HAP-1 (cell line): ENCODE data around the gene PTHLH.
A peak's percentile ranks its signal among the peaks of the same experiment; 100 is the strongest.

ENCODE experiments used
- DNase-seq, 2 experiments: peaks; one replicate each; pipeline ENCODE4 v3.0.0-alpha.2; 2016 to 2020; ENCODE audit warnings: low spot score in 2 of 2
- H3K27me3 ChIP-seq: fragments of 250-450 bp; sonication (Bioruptor Pico); 2 replicates; pipeline ENCODE4 v1.5.1; 2020; ENCODE audit warnings: low read depth, mild to moderate bottlenecking, moderate library complexity
- H3K36me3 ChIP-seq: fragments of 250-450 bp; sonication (Bioruptor Pico); replicated peaks from 2 replicates; pipeline ENCODE4 v1.5.1; 2020; ENCODE audit warnings: mild to moderate bottlenecking
- H3K4me1 ChIP-seq: fragments of 250-450 bp; sonication (Bioruptor Pico); 2 replicates; pipeline ENCODE4 v1.5.1; 2020; ENCODE audit warnings: mild to moderate bottlenecking
- H3K4me3 ChIP-seq: fragments of 250-450 bp; sonication (Bioruptor Pico); 2 replicates; pipeline ENCODE4 v1.5.1; 2020; ENCODE audit warnings: mild to moderate bottlenecking, moderate library complexity
- H3K9me3 ChIP-seq: fragments of 250-450 bp; sonication (Bioruptor Pico); 2 replicates; pipeline ENCODE4 v1.5.1; 2020; ENCODE audit warnings: mild to moderate bottlenecking, moderate library complexity
- in situ Hi-C: fragments of 300-500 bp; cut with MboI; formaldehyde crosslinking; loops from 3 replicates; pipeline ENCODE4 v1.14.3; 2020; ENCODE audit warnings: low sequenced_read_pairs, inconsistent platforms, mixed read lengths

PTHLH gene

GRCh38 chr12:27969624-27970400 is 2.7 kb downstream of the PTHLH start:
- Histone ChIP-seq H3K9me3 (no peaks in the 10 kb centered on the region), H3K36me3 (no peaks in the 10 kb centered on the region), H3K4me1 (peaks cover 12% of the 10 kb centered on the region; the same call in 1 of the 2 replicates), H3K4me3 (peak overlapping the region; percentile 37), H3K27me3 (no peaks in the 10 kb centered on the region)
- peak; percentile 70 to 85 for DNase-seq
- in situ Hi-C loops, result no loop called here

- DNase-seq, result peak; percentile 34 to 61
- Histone ChIP-seq H3K4me1 (peaks cover 12% of the 10 kb centered on the region; the same call in 1 of the 2 replicates), H3K9me3 (no peaks in the 10 kb centered on the region), H3K4me3 (peak overlapping the region; percentile 37), H3K27me3 (no peaks in the 10 kb centered on the region), H3K36me3 (no peaks in the 10 kb centered on the region)
- in situ Hi-C loops, result no loop called here
Measured at GRCh38 chr12:27968972-27969623, 3.4 kb downstream of the PTHLH start.

GRCh38 chr12:27967551-27968054 is 4.9 kb downstream of the PTHLH start:
- DNase-seq, result no peak
- H3K36me3 ChIP-seq, result no peaks in the 10 kb centered on the region
- in situ Hi-C loops, result no loop called here
- H3K9me3 ChIP-seq, result no peaks in the 10 kb centered on the region
- no peak overlapping the region for H3K4me3 ChIP-seq
- H3K4me1 ChIP-seq, result peaks cover 12% of the 10 kb centered on the region; the same call in 1 of the 2 replicates
- H3K27me3 ChIP-seq, result no peaks in the 10 kb centered on the region

GRCh38 chr12:27966870-27967269 is 5.7 kb downstream of the PTHLH start:
- in situ Hi-C loops, result no loop called here
- H3K9me3 ChIP-seq, result no peaks in the 10 kb centered on the region
- H3K27me3 ChIP-seq, result no peaks in the 10 kb centered on the region
- peaks cover 12% of the 10 kb centered on the region; the same call in 1 of the 2 replicates for H3K4me1 ChIP-seq
- DNase-seq, result no peak
- no peak overlapping the region for H3K4me3 ChIP-seq
- no peaks in the 10 kb centered on the region for H3K36me3 ChIP-seq

GRCh38 chr12:27965966-27966365 is 6.6 kb downstream of the PTHLH start:
- in situ Hi-C loops, result no loop called here

GRCh38 chr12:27965411-27965810 is 7.1 kb downstream of the PTHLH start:
- Histone ChIP-seq H3K36me3 (no peaks in the 10 kb centered on the region), H3K9me3 (no peaks in the 10 kb centered on the region), H3K4me1 (peaks cover 12% of the 10 kb centered on the region; the same call in 1 of the 2 replicates), H3K4me3 (no peak overlapping the region), H3K27me3 (no peaks in the 10 kb centered on the region)
- DNase-seq, result no peak
- in situ Hi-C loops, result no loop called here

More at GRCh38 chr12:27965966-27966365, 6.6 kb downstream of the PTHLH start:
- H3K4me3 ChIP-seq, result no peak overlapping the region
- H3K4me1 ChIP-seq, result peaks cover 12% of the 10 kb centered on the region; the same call in 1 of the 2 replicates
- H3K36me3 ChIP-seq, result no peaks in the 10 kb centered on the region
- H3K27me3 ChIP-seq, result no peaks in the 10 kb centered on the region
- DNase-seq, result no peak
- no peaks in the 10 kb centered on the region for H3K9me3 ChIP-seq

GRCh38 chr12:27964123-27964522 is 8.4 kb downstream of the PTHLH start:
- no peak for DNase-seq
- Histone ChIP-seq H3K9me3 (no peaks in the 10 kb centered on the region), H3K4me1 (peaks cover 12% of the 10 kb centered on the region; the same call in 1 of the 2 replicates), H3K36me3 (no peaks in the 10 kb centered on the region), H3K4me3 (no peak overlapping the region), H3K27me3 (no peaks in the 10 kb centered on the region)
- in situ Hi-C loops, result no loop called here

- Histone ChIP-seq H3K9me3 (no peaks in the 10 kb centered on the region), H3K36me3 (no peaks in the 10 kb centered on the region), H3K27me3 (no peaks in the 10 kb centered on the region), H3K4me3 (no peak overlapping the region), H3K4me1 (no peaks in the 10 kb centered on the region)
- no peak for DNase-seq
- in situ Hi-C loops, result no loop called here
Measured at GRCh38 chr12:27960821-27961220, 11.7 kb downstream of the PTHLH start.

- H3K27me3 ChIP-seq, result no peaks in the 10 kb centered on the region
- no peak overlapping the region for H3K4me3 ChIP-seq
- no peaks in the 10 kb centered on the region for H3K36me3 ChIP-seq
- no peak for DNase-seq
- no peaks in the 10 kb centered on the region for H3K4me1 ChIP-seq
- H3K9me3 ChIP-seq, result no peaks in the 10 kb centered on the region
- in situ Hi-C loops, result no loop called here
Measured at GRCh38 chr12:27958675-27959074, 13.9 kb downstream of the PTHLH start.

- Histone ChIP-seq H3K27me3 (no peaks in the 10 kb centered on the region), H3K9me3 (no peaks in the 10 kb centered on the region), H3K36me3 (no peaks in the 10 kb centered on the region), H3K4me1 (no peaks in the 10 kb centered on the region), H3K4me3 (no peak overlapping the region)
- no peak for DNase-seq
- in situ Hi-C loops, result no loop called here
Measured at GRCh38 chr12:27957366-27957765, 15.2 kb downstream of the PTHLH start.

GRCh38 chr12:27953817-27954216 is 18.7 kb downstream of the PTHLH start:
- no peaks in the 10 kb centered on the region for H3K36me3 ChIP-seq
- no peaks in the 10 kb centered on the region for H3K27me3 ChIP-seq
- no peak for DNase-seq
- in situ Hi-C loops, result no loop called here
- H3K9me3 ChIP-seq, result no peaks in the 10 kb centered on the region
- H3K4me1 ChIP-seq, result no peaks in the 10 kb centered on the region
- no peak overlapping the region for H3K4me3 ChIP-seq

- in situ Hi-C loops, result no loop called here
- no peak for DNase-seq
- Histone ChIP-seq H3K36me3 (no peaks in the 10 kb centered on the region), H3K4me1 (no peaks in the 10 kb centered on the region), H3K9me3 (no peaks in the 10 kb centered on the region), H3K27me3 (no peaks in the 10 kb centered on the region), H3K4me3 (no peak overlapping the region)
Measured at GRCh38 chr12:27953348-27953747, 19.2 kb downstream of the PTHLH start.

- no peak for DNase-seq
- no peaks in the 10 kb centered on the region for H3K9me3 ChIP-seq
- H3K4me1 ChIP-seq, result no peaks in the 10 kb centered on the region
- in situ Hi-C loops, result no loop called here
- no peaks in the 10 kb centered on the region for H3K36me3 ChIP-seq
- no peaks in the 10 kb centered on the region for H3K27me3 ChIP-seq
- no peak overlapping the region for H3K4me3 ChIP-seq
Measured at GRCh38 chr12:27952510-27952909, 20.0 kb downstream of the PTHLH start.

- Histone ChIP-seq H3K4me1 (no peaks in the 10 kb centered on the region), H3K9me3 (no peaks in the 10 kb centered on the region), H3K36me3 (no peaks in the 10 kb centered on the region), H3K4me3 (no peak overlapping the region), H3K27me3 (no peaks in the 10 kb centered on the region)
- in situ Hi-C loops, result no loop called here
- DNase-seq, result no peak
Measured at GRCh38 chr12:27951898-27952297, 20.6 kb downstream of the PTHLH start.
